ENCODE data around the gene TBC1D16. TPM values are rescaled to one million over a fixed set of nuclear protein-coding genes. Genes with fewer than 3 reads are reported as not detected.

Gene TBC1D16
- total RNA-seq, 3 donors from 2014 or later (not counting 1 experiment from before 2014, with no cell fraction given): 0.49 to 1.00 (median 0.65) TPM

DNA sequence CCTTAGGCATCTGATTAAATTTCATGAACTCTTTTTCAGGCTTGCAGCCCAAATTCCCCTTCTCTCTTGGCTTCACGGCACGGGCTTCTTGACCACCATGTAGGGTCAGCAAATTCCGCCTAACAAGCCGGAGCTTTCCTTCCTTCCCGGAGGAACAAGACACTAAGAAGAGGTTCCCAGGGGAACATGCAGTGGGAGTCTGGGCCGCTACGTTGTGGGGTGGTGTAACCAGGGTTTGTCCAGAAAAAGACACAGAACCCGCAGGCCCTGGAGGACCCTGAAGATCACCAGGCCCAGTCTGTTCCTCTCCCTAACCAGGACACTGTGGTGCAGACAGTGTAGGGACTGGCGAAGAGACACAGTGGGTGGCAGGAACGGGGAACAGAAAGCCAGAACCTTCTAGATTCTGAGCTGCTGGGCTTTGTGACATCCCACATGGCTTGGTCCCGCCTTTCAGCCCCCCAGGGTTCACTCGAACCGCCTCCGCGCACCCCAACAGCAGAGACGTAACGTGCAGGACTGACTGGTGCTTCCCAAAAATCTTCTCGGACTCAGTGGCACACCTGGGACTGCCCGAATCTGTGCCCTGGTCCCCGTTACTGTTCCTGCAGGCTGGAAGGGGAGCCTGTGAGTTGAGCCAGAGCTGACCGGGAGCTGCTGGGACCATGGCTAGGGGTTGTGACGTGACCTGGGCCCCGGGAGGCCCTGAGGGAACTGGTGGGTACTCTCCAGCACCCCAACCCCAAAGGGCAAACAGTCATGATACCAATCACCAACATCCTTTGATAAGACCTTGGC is 55.2 kb downstream of the TBC1D16 start:
- Mint-ChIP-seq H3K4me1 (no peaks in the 10 kb centered on the region), H3K36me3 (no peaks in the 10 kb centered on the region), H3K27me3 (ENCODE audit: low read depth in 2 of 2) (peaks cover 0 to 3% of the 10 kb centered on the region in 2 donors), H3K9me3 (no peaks in the 10 kb centered on the region), H3K4me3 (no peak overlapping the region), H3K27ac (no peak overlapping the region)
- Histone ChIP-seq H3K36me3 (ENCODE audit: control insufficient read depth, insufficient read depth, low read length) (no peaks in the 10 kb centered on the region), H3K4me3 (ENCODE audit: low read length) (no peak overlapping the region), H3K27ac (ENCODE audit: low read length) (no peak overlapping the region), H3K9me3 (ENCODE audit: control insufficient read depth, insufficient read depth, low read length) (no peaks in the 10 kb centered on the region), H3K27me3 (ENCODE audit: control insufficient read depth, insufficient read depth, low read length) (no peaks in the 10 kb centered on the region), H3K4me1 (ENCODE audit: control insufficient read depth, insufficient read depth, low read length) (no peaks in the 10 kb centered on the region)
- TF ChIP-seq, protein P1, sequence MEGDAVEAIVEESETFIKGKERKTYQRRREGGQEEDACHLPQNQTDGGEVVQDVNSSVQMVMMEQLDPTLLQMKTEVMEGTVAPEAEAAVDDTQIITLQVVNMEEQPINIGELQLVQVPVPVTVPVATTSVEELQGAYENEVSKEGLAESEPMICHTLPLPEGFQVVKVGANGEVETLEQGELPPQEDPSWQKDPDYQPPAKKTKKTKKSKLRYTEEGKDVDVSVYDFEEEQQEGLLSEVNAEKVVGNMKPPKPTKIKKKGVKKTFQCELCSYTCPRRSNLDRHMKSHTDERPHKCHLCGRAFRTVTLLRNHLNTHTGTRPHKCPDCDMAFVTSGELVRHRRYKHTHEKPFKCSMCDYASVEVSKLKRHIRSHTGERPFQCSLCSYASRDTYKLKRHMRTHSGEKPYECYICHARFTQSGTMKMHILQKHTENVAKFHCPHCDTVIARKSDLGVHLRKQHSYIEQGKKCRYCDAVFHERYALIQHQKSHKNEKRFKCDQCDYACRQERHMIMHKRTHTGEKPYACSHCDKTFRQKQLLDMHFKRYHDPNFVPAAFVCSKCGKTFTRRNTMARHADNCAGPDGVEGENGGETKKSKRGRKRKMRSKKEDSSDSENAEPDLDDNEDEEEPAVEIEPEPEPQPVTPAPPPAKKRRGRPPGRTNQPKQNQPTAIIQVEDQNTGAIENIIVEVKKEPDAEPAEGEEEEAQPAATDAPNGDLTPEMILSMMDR (IDR thresholded peaks at IDR 0.05): no peak
- WGBS (ENCODE audit: insufficient coverage): 90% methylated on average over 23 of the region's 23 CpGs
- DNase-seq (no peak), ATAC-seq (no peak)
- intact Hi-C loops (cut with micrococcal nuclease): no loop called here

DNA sequence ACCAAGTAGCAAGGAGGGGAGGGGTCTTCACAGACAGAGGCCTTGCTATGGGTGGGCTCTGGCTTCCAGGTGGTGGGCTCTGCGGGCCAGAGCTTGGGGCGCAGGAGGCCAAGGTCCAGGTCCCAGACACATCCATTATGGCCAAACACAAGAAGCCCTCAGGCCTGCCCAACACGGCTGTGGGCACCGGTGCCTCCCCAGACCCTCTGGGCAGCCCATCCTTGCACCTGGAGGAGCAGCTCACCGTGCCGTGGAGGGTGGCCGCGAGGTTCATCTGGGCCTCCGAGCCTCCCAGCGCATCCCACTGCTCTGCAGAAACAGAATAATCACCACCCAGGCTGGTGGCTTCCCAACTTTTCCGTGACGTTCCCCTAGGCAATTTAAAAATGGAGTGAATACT is 55.9 kb downstream of the TBC1D16 start:
- Mint-ChIP-seq H3K27me3 (ENCODE audit: low read depth in 2 of 2) (peaks cover 0 to 3% of the 10 kb centered on the region in 2 donors), H3K4me1 (no peaks in the 10 kb centered on the region), H3K36me3 (no peaks in the 10 kb centered on the region), H3K9me3 (no peaks in the 10 kb centered on the region), H3K4me3 (no peak overlapping the region), H3K27ac (no peak overlapping the region)
- DNase-seq (no peak), ATAC-seq (no peak)
- 92% methylated on average over 12 of the region's 12 CpGs for WGBS (ENCODE audit: insufficient coverage)
- H3K4me1 ChIP-seq (ENCODE audit: control insufficient read depth, insufficient read depth, low read length): no peaks in the 10 kb centered on the region
- H3K4me3 ChIP-seq (ENCODE audit: low read length): no peak overlapping the region
- H3K36me3 ChIP-seq (ENCODE audit: control insufficient read depth, insufficient read depth, low read length): no peaks in the 10 kb centered on the region
- intact Hi-C loops (cut with micrococcal nuclease): no loop called here
- no peaks in the 10 kb centered on the region for H3K27me3 ChIP-seq (ENCODE audit: control insufficient read depth, insufficient read depth, low read length)
- no peaks in the 10 kb centered on the region for H3K9me3 ChIP-seq (ENCODE audit: control insufficient read depth, insufficient read depth, low read length)
- no peak overlapping the region for H3K27ac ChIP-seq (ENCODE audit: low read length)
- TF ChIP-seq, protein P1 (IDR thresholded peaks at IDR 0.05): no peak

DNA sequence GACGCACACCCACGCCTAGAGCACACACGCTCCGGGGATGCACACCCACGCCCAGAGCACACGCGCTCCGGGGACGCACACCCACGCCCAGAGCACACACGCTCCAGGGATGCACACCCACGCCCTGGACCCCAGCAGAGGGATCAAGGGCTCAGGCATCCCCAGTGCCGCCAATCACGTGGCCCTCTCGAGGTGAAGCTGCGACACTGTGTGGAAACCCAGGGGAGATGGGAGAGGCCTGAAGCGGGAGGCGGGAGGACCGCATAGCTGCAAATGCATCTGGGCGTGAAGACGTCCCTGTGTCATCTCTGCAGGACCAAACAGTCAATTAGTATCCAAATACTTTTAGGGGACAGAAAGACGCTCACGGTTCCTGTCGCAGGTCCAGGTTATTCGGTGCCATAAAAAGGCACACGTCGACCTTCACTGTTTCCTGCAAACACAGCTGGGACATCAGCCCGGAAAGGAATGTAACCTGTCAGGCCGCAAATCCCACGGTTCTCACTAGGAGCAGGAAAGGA is 56.4 kb downstream of the TBC1D16 start:
- Histone ChIP-seq H3K9me3 (ENCODE audit: control insufficient read depth, insufficient read depth, low read length) (no peaks in the 10 kb centered on the region), H3K4me3 (ENCODE audit: low read length) (no peak overlapping the region), H3K27ac (ENCODE audit: low read length) (no peak overlapping the region), H3K27me3 (ENCODE audit: control insufficient read depth, insufficient read depth, low read length) (no peaks in the 10 kb centered on the region), H3K36me3 (ENCODE audit: control insufficient read depth, insufficient read depth, low read length) (no peaks in the 10 kb centered on the region), H3K4me1 (ENCODE audit: control insufficient read depth, insufficient read depth, low read length) (no peaks in the 10 kb centered on the region)
- Mint-ChIP-seq H3K4me1 (no peaks in the 10 kb centered on the region), H3K4me3 (no peak overlapping the region), H3K27me3 (ENCODE audit: low read depth in 2 of 2) (peaks cover 0 to 3% of the 10 kb centered on the region in 2 donors), H3K36me3 (no peaks in the 10 kb centered on the region), H3K9me3 (no peaks in the 10 kb centered on the region), H3K27ac (no peak overlapping the region)
- ATAC-seq: no peak
- WGBS (ENCODE audit: insufficient coverage): 93% methylated on average over 30 of the region's 30 CpGs
- no peak for DNase-seq
- TF ChIP-seq, protein P1 (IDR thresholded peaks at IDR 0.05): no peak
- intact Hi-C loops (cut with micrococcal nuclease): no loop called here

DNA sequence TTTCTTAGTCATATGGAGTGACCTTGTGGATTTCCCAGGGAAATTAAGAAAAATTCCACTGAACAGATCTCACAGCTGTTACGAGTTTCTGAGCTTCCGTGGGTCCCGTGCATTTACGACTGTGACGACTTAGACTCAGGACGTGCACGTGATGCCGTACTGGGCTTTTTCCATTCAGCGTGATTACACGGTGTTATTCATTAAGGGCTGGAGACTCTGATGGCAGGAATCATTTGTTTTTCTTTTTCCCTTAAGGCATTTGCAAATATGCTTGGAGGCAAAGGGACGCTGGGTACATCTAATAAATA is 57.2 kb downstream of the TBC1D16 start:
- Histone ChIP-seq H3K36me3 (ENCODE audit: control insufficient read depth, insufficient read depth, low read length) (no peaks in the 10 kb centered on the region), H3K4me1 (ENCODE audit: control insufficient read depth, insufficient read depth, low read length) (no peaks in the 10 kb centered on the region), H3K27me3 (ENCODE audit: control insufficient read depth, insufficient read depth, low read length) (no peaks in the 10 kb centered on the region), H3K27ac (ENCODE audit: low read length) (no peak overlapping the region), H3K4me3 (ENCODE audit: low read length) (no peak overlapping the region), H3K9me3 (ENCODE audit: control insufficient read depth, insufficient read depth, low read length) (no peaks in the 10 kb centered on the region)
- no peaks in the 10 kb centered on the region for H3K36me3 Mint-ChIP-seq
- TF ChIP-seq, protein P1 (IDR thresholded peaks at IDR 0.05): no peak
- no peak overlapping the region for H3K27ac Mint-ChIP-seq
- no peaks in the 10 kb centered on the region for H3K4me1 Mint-ChIP-seq
- intact Hi-C loops (cut with micrococcal nuclease): no loop called here
- no peak for DNase-seq
- no peak overlapping the region for H3K4me3 Mint-ChIP-seq
- H3K9me3 Mint-ChIP-seq: no peaks in the 10 kb centered on the region
- 94% methylated on average over 11 of the region's 11 CpGs for WGBS (ENCODE audit: insufficient coverage)
- H3K27me3 Mint-ChIP-seq (ENCODE audit: low read depth in 2 of 2): no peaks in the 10 kb centered on the region
- no peak for ATAC-seq
